Chondrocyte (in vitro differentiated cells): ENCODE results near the gene MZT1. TPM values are rescaled to one million over a fixed set of nuclear protein-coding genes. Genes with fewer than 3 reads are reported as not detected.

Experiments used
- DNase-seq: peaks from one replicate; pipeline ENCODE4 v3.0.0; 2021; ENCODE audit warnings: mixed read lengths, low spot score
- H3K27ac Mint-ChIP-seq: one replicate; pipeline ENCODE4 v1.8.0; 2021; ENCODE audit warnings: mild to moderate bottlenecking, moderate library complexity, mixed read lengths; ENCODE audit not compliant: unreplicated experiment
- H3K27me3 Mint-ChIP-seq: 2 replicates; pipeline ENCODE4 v1.8.0; 2021; ENCODE audit warnings: low read depth, mixed read lengths
- H3K36me3 Mint-ChIP-seq: 2 replicates; pipeline ENCODE4 v1.8.0; 2021; ENCODE audit warnings: low read depth, mixed read lengths
- H3K4me1 Mint-ChIP-seq: 2 replicates; pipeline ENCODE4 v1.8.0; 2021; ENCODE audit warnings: low read depth, mild to moderate bottlenecking, mixed read lengths
- H3K4me3 Mint-ChIP-seq: one replicate; pipeline ENCODE4 v1.8.0; 2021; ENCODE audit warnings: mild to moderate bottlenecking, moderate library complexity, mixed read lengths; ENCODE audit not compliant: unreplicated experiment
- H3K9me3 Mint-ChIP-seq: 2 replicates; pipeline ENCODE4 v1.8.0; 2021; ENCODE audit warnings: low read depth, mixed read lengths
- CTCF ChIP-seq: fragments of 200-600 bp; sonication (generic); IDR thresholded peaks from 2 replicates; pipeline ENCODE4 v1.5.0; 2021; ENCODE audit warnings: antibody characterized with exemption, mild to moderate bottlenecking, moderate library complexity
- total RNA-seq: library from RNA; stranded (reverse); gene quantifications from 3 replicates; pipeline ENCODE4 v1.2.1, GENCODE V29; 2021

Gene MZT1
- total RNA-seq, 1 donor from 2014 or later, result 11.6 TPM

GRCh38 chr13:72754111-72754510 is 26.7 kb upstream of the MZT1 start:
- Mint-ChIP-seq H3K27me3 (no peaks in the 10 kb centered on the region), H3K27ac (no peak overlapping the region), H3K9me3 (peaks cover 6% of the 10 kb centered on the region), H3K4me1 (no peaks in the 10 kb centered on the region), H3K4me3 (no peak overlapping the region), H3K36me3 (peaks cover 17% of the 10 kb centered on the region)
- no peak for DNase-seq
- TF ChIP-seq CTCF, result no peak

GRCh38 chr13:72751220-72751619 is 23.8 kb upstream of the MZT1 start:
- TF ChIP-seq CTCF, result no peak
- DNase-seq, result no peak
- Mint-ChIP-seq H3K4me3 (no peak overlapping the region), H3K4me1 (no peaks in the 10 kb centered on the region), H3K9me3 (peaks cover 6% of the 10 kb centered on the region), H3K27me3 (no peaks in the 10 kb centered on the region), H3K27ac (no peak overlapping the region), H3K36me3 (peaks cover 18% of the 10 kb centered on the region)

- no peak for DNase-seq
- H3K4me1 Mint-ChIP-seq, result no peaks in the 10 kb centered on the region
Measured at GRCh38 chr13:72745260-72745659, 17.8 kb upstream of the MZT1 start.

GRCh38 chr13:72740015-72740414 is 12.6 kb upstream of the MZT1 start:
- Mint-ChIP-seq H3K9me3 (no peaks in the 10 kb centered on the region), H3K36me3 (peaks cover 6% of the 10 kb centered on the region), H3K27ac (no peak overlapping the region), H3K4me3 (no peak overlapping the region), H3K27me3 (no peaks in the 10 kb centered on the region), H3K4me1 (no peaks in the 10 kb centered on the region)
- no peak for TF ChIP-seq CTCF
- no peak for DNase-seq

More at GRCh38 chr13:72745260-72745659, 17.8 kb upstream of the MZT1 start:
- Mint-ChIP-seq H3K36me3 (peaks cover 9% of the 10 kb centered on the region), H3K27ac (no peak overlapping the region), H3K9me3 (no peaks in the 10 kb centered on the region), H3K27me3 (no peaks in the 10 kb centered on the region), H3K4me3 (no peak overlapping the region)
- TF ChIP-seq CTCF, result no peak

- Mint-ChIP-seq H3K4me1 (no peaks in the 10 kb centered on the region), H3K27ac (no peak overlapping the region), H3K4me3 (no peak overlapping the region), H3K36me3 (peaks cover 8% of the 10 kb centered on the region), H3K9me3 (no peaks in the 10 kb centered on the region), H3K27me3 (no peaks in the 10 kb centered on the region)
- no peak for TF ChIP-seq CTCF
- DNase-seq, result no peak
Measured at GRCh38 chr13:72737033-72737432, 9.6 kb upstream of the MZT1 start.
